ENCODE measurements around the gene STEAP2.

STEAP2 gene

GRCh38 chr7:90210475-90210874, 1.1 kb upstream of the STEAP2 start:
- DNase-seq (ENCODE audit: low read depth) = no peak
- TF ChIP-seq CTCF (IDR thresholded peaks at IDR 0.05; ENCODE audit: control insufficient read depth, extremely low read depth, insufficient read depth) = no peak
- H3K4me3 ChIP-seq (ENCODE audit: low read depth, low read length) = peak overlapping the region; percentile 86

GRCh38 chr7:90210981-90211380, 559 bp upstream of the STEAP2 start:
- TF ChIP-seq CTCF (IDR thresholded peaks at IDR 0.05; ENCODE audit: control insufficient read depth, extremely low read depth, insufficient read depth) = no peak
- H3K4me3 ChIP-seq (ENCODE audit: low read depth, low read length) = peak overlapping the region; percentile 86
- no peak for DNase-seq (ENCODE audit: low read depth)

GRCh38 chr7:90212149-90212495, 582 bp downstream of the STEAP2 start:
- peak overlapping the region; percentile 86 for H3K4me3 ChIP-seq (ENCODE audit: low read depth, low read length)
- DNase-seq (ENCODE audit: low read depth) = no peak

GRCh38 chr7:90213521-90213920, 2.0 kb downstream of the STEAP2 start:
- no peak for TF ChIP-seq CTCF (IDR thresholded peaks at IDR 0.05; ENCODE audit: control insufficient read depth, extremely low read depth, insufficient read depth)
- DNase-seq (ENCODE audit: low read depth) = peak; percentile 98
- H3K4me3 ChIP-seq (ENCODE audit: low read depth, low read length) = peak overlapping the region; percentile 86

More at GRCh38 chr7:90212149-90212495, 582 bp downstream of the STEAP2 start:
- no peak for TF ChIP-seq CTCF (IDR thresholded peaks at IDR 0.05; ENCODE audit: control insufficient read depth, extremely low read depth, insufficient read depth)

GRCh38 chr7:90216080-90216674, 4.6 kb downstream of the STEAP2 start:
- TF ChIP-seq CTCF (IDR thresholded peaks at IDR 0.05; ENCODE audit: control insufficient read depth, extremely low read depth, insufficient read depth) = no peak
- H3K4me3 ChIP-seq (ENCODE audit: low read depth, low read length) = no peak overlapping the region
- DNase-seq (ENCODE audit: low read depth) = no peak

GRCh38 chr7:90216771-90217170, 5.2 kb downstream of the STEAP2 start:
- TF ChIP-seq CTCF (IDR thresholded peaks at IDR 0.05; ENCODE audit: control insufficient read depth, extremely low read depth, insufficient read depth) = no peak
- peak; percentile 90 for DNase-seq (ENCODE audit: low read depth)

GRCh38 chr7:90222390-90222789, 10.8 kb downstream of the STEAP2 start:
- no peak for TF ChIP-seq CTCF (IDR thresholded peaks at IDR 0.05; ENCODE audit: control insufficient read depth, extremely low read depth, insufficient read depth)
- no peak for DNase-seq (ENCODE audit: low read depth)
- no peak overlapping the region for H3K4me3 ChIP-seq (ENCODE audit: low read depth, low read length)

More at GRCh38 chr7:90216771-90217170, 5.2 kb downstream of the STEAP2 start:
- peak overlapping the region; percentile 32 for H3K4me3 ChIP-seq (ENCODE audit: low read depth, low read length)

All from LNCaP clone FGC (cell line).